Prostate gland (tissue), 2 donors: Measurements from ENCODE around the gene RAB33B. TPM values are rescaled to one million over a fixed set of nuclear protein-coding genes. Genes with fewer than 3 reads are reported as not detected.

Experiments
- DNase-seq: peaks from one replicate; pipeline ENCODE4 v3.0.0-alpha.2; 2019; ENCODE audit warnings: low spot score
- H3K27ac ChIP-seq, 2 donors: fragments of 200-600 bp; sonication (generic); 2 replicates each; pipeline ENCODE4 v1.5.1; 2017 to 2019
- H3K27me3 ChIP-seq: fragments of 200-600 bp; sonication (generic); replicated peaks from 2 replicates; pipeline ENCODE4 v1.5.1; 2019; ENCODE audit not compliant: insufficient read depth
- H3K36me3 ChIP-seq, 2 donors: fragments of 200-600 bp; sonication (generic); 1 replicate in 1 of 2; 2 replicates in 1 of 2; pipeline versions ENCODE4 v1.5.1 to v1.8.1; 2017 to 2019
- H3K4me1 ChIP-seq: fragments of 200-600 bp; sonication (generic); replicated peaks from 2 replicates; pipeline ENCODE4 v1.5.1; 2019
- H3K4me3 ChIP-seq, 2 donors: fragments of 200-600 bp; sonication (generic); 2 replicates each; pipeline ENCODE4 v1.5.1; 2017 to 2019
- H3K9me3 ChIP-seq: fragments of 200-600 bp; sonication (generic); 2 replicates; pipeline ENCODE4 v1.5.1; 2017
- POLR2A ChIP-seq: fragments of 450-650 bp; IDR thresholded peaks from one replicate; pipeline ENCODE4 v1.6.1; 2016; ENCODE audit warnings: antibody characterized with exemption, mild to moderate bottlenecking
- POLR2AphosphoS5 ChIP-seq: sonication (generic); formaldehyde crosslinking; IDR thresholded peaks from one replicate; pipeline ENCODE4 v1.6.1; 2017; ENCODE audit warnings: antibody characterized with exemption
- WGBS: methylation state at CpG from one replicate; pipeline ENCODE4 v1.1.5; 2018; 5-methylcytosine and 5-hydroxymethylcytosine counted together
- intact Hi-C: fragments of 100-400 bp; cut with DNase I; formaldehyde crosslinking; loops from one replicate; pipeline ENCODE4 v1.14.2; 2022
- total RNA-seq, 2 donors: library from RNA; depleted of rRNA; stranded (reverse); fragments of >200 nt; gene quantifications; one replicate each; pipeline ENCODE4 v1.1.0, GENCODE V29; 2016
- TF ChIP-seq, protein P1 (sequence below), 4 experiments: fragments of 200-600 bp in 2 of 4; fragments of 450-650 bp in 2 of 4; sonication (generic) in 2 of 4; IDR thresholded peaks; 1 replicate in 3 of 4; 2 replicates in 1 of 4; pipeline ENCODE4 v1.5.1; 2016 to 2019; ENCODE audit warnings: antibody characterized with exemption in 4 of 4, mild to moderate bottlenecking in 2 of 4, moderate library complexity in 2 of 4

Gene RAB33B
- total RNA-seq, 2 donors from 2014 or later: 6.2 to 12.0 TPM

GRCh38 chr4:139503622-139504166, 49.8 kb downstream of the RAB33B start:
- TF ChIP-seq, protein P1, sequence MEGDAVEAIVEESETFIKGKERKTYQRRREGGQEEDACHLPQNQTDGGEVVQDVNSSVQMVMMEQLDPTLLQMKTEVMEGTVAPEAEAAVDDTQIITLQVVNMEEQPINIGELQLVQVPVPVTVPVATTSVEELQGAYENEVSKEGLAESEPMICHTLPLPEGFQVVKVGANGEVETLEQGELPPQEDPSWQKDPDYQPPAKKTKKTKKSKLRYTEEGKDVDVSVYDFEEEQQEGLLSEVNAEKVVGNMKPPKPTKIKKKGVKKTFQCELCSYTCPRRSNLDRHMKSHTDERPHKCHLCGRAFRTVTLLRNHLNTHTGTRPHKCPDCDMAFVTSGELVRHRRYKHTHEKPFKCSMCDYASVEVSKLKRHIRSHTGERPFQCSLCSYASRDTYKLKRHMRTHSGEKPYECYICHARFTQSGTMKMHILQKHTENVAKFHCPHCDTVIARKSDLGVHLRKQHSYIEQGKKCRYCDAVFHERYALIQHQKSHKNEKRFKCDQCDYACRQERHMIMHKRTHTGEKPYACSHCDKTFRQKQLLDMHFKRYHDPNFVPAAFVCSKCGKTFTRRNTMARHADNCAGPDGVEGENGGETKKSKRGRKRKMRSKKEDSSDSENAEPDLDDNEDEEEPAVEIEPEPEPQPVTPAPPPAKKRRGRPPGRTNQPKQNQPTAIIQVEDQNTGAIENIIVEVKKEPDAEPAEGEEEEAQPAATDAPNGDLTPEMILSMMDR (IDR thresholded peaks at IDR 0.05): no peak
- TF ChIP-seq POLR2A (no peak), POLR2AphosphoS5 (no peak)
- H3K27me3 ChIP-seq: no peaks in the 10 kb centered on the region
- H3K4me1 ChIP-seq: no peaks in the 10 kb centered on the region
- H3K9me3 ChIP-seq: no peaks in the 10 kb centered on the region
- H3K4me3 ChIP-seq: no peak overlapping the region
- intact Hi-C loops: no loop called here
- H3K36me3 ChIP-seq: no peaks in the 10 kb centered on the region
- DNase-seq: no peak
- H3K27ac ChIP-seq: no peak overlapping the region

GRCh38 chr4:139506774-139507173, 52.9 kb downstream of the RAB33B start:
- no peak for DNase-seq
- Histone ChIP-seq H3K9me3 (no peaks in the 10 kb centered on the region), H3K36me3 (peaks cover 0 to 6% of the 10 kb centered on the region in 2 donors), H3K27me3 (no peaks in the 10 kb centered on the region), H3K4me1 (no peaks in the 10 kb centered on the region), H3K4me3 (no peak overlapping the region), H3K27ac (no peak overlapping the region)
- TF ChIP-seq, protein P1 (IDR thresholded peaks at IDR 0.05): no peak
- TF ChIP-seq POLR2AphosphoS5 (no peak), POLR2A (no peak)
- intact Hi-C loops: no loop called here
- WGBS: 82% methylated on average over 9 of the region's 9 CpGs

DNA sequence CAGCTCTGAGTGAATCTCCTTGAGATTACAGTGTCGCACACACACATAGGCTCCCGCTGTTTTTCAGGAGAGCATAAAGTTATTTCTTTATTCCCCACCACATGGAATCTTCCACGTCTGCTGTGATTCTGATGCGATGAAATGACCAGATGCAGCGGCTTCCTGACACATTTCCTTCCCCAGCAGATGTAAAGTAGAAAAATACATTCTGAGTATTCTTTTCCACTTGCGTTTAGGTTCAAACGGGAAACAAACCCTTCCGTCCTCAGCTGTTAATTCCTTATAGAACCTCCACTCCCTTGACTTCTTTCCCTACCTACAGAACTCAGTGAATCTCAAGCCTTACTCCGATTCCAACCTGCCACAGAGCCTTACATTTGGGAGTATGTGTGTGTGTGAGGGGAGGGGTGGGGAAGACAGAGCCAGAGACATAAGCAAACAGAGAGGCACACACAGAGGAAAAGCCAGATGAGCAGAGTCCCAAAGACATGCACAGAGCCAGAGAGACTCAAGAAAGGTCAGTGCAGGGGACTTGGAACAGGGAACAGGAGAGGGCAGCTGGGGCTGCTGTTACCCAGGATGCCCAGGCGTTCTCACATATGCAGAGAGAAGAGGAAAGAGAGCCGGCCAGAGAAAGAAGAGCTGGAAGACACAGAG, 54.8 kb downstream of the RAB33B start:
- no peak overlapping the region for H3K27ac ChIP-seq
- H3K4me3 ChIP-seq: no peak overlapping the region
- peaks cover 0 to 6% of the 10 kb centered on the region in 2 donors for H3K36me3 ChIP-seq
- TF ChIP-seq POLR2A: no peak
- TF ChIP-seq, protein P1 (IDR thresholded peaks at IDR 0.05): no peak
- TF ChIP-seq POLR2AphosphoS5: no peak
- no peaks in the 10 kb centered on the region for H3K4me1 ChIP-seq
- 89% methylated on average over 11 of the region's 11 CpGs for WGBS
- no peaks in the 10 kb centered on the region for H3K27me3 ChIP-seq
- H3K9me3 ChIP-seq: no peaks in the 10 kb centered on the region
- intact Hi-C loops: no loop called here
- no peak for DNase-seq

DNA sequence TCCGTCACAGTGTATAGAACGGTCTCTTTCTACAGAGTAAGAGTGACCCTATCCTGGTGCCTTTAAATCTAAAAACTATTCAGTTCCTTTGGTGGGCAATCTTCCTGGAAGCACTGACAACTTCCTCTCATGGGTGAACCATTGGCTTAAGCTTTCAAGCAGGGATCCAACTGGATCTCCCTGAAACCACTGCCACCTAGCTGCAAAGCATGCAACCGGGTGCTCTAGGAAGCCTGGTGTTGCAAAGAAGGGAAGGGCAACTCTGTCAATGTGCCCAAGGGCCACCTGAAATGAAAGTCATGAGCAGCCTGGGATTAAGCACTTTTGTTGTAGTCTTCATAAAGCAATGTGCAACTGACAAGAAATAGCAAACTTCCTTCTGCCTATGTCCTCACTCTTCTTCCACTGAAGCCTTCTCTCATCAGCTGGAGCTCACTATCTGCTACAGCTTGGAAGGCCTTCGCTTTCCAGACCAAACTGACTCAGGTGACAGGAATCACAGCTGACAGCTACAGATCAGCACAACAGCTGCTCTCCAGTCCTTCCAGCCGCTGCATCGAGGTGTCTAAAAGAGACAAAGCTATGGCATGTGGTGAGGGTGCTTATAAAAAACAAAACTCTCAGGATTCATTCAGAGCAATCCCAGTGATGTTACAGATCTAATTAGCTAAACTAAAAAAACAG, 55.9 kb downstream of the RAB33B start:
- Histone ChIP-seq H3K4me1 (no peaks in the 10 kb centered on the region), H3K27ac (no peak overlapping the region), H3K27me3 (no peaks in the 10 kb centered on the region), H3K9me3 (no peaks in the 10 kb centered on the region), H3K4me3 (no peak overlapping the region), H3K36me3 (peaks cover 0 to 6% of the 10 kb centered on the region in 2 donors)
- intact Hi-C loops: loop anchor here (10.0 kb wide), 1 partner anchor 95 kb away; no protein-coding TSS in a partner anchor
- DNase-seq: no peak
- no peak for TF ChIP-seq POLR2A
- TF ChIP-seq, protein P1 (IDR thresholded peaks at IDR 0.05): peak in 3 of 4 experiments; percentile 11 to 24 (median 15)
- 87% methylated on average over 6 of the region's 6 CpGs for WGBS
